C4-2B (cell line): ENCODE measurements around the gene TNFAIP8.
"Not testable (repeated sequence)": the region's sequence is repeated elsewhere in the genome, so short reads cannot be mapped to it uniquely, and the experiment has no call there.

Experiments used
- H3K27ac ChIP-seq: fragments of 450-650 bp; 2 replicates; pipeline ENCODE4 v1.5.1; 2017
- ZFX ChIP-seq: fragments of 450-650 bp; IDR thresholded peaks from 2 replicates; pipeline ENCODE4 v1.6.1; 2017
- TF ChIP-seq, protein P1 (sequence below): fragments of 450-650 bp; conservative IDR thresholded peaks from 2 replicates; pipeline ENCODE4 v1.5.1; 2017; ENCODE audit warnings: mild to moderate bottlenecking

Gene TNFAIP8

GRCh38 chr5:119435436-119436132, 79.8 kb downstream of the TNFAIP8 start:
- no peak overlapping the region for H3K27ac ChIP-seq
- no peak for TF ChIP-seq ZFX
- TF ChIP-seq, protein P1, sequence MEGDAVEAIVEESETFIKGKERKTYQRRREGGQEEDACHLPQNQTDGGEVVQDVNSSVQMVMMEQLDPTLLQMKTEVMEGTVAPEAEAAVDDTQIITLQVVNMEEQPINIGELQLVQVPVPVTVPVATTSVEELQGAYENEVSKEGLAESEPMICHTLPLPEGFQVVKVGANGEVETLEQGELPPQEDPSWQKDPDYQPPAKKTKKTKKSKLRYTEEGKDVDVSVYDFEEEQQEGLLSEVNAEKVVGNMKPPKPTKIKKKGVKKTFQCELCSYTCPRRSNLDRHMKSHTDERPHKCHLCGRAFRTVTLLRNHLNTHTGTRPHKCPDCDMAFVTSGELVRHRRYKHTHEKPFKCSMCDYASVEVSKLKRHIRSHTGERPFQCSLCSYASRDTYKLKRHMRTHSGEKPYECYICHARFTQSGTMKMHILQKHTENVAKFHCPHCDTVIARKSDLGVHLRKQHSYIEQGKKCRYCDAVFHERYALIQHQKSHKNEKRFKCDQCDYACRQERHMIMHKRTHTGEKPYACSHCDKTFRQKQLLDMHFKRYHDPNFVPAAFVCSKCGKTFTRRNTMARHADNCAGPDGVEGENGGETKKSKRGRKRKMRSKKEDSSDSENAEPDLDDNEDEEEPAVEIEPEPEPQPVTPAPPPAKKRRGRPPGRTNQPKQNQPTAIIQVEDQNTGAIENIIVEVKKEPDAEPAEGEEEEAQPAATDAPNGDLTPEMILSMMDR = peak; percentile 50

DNA sequence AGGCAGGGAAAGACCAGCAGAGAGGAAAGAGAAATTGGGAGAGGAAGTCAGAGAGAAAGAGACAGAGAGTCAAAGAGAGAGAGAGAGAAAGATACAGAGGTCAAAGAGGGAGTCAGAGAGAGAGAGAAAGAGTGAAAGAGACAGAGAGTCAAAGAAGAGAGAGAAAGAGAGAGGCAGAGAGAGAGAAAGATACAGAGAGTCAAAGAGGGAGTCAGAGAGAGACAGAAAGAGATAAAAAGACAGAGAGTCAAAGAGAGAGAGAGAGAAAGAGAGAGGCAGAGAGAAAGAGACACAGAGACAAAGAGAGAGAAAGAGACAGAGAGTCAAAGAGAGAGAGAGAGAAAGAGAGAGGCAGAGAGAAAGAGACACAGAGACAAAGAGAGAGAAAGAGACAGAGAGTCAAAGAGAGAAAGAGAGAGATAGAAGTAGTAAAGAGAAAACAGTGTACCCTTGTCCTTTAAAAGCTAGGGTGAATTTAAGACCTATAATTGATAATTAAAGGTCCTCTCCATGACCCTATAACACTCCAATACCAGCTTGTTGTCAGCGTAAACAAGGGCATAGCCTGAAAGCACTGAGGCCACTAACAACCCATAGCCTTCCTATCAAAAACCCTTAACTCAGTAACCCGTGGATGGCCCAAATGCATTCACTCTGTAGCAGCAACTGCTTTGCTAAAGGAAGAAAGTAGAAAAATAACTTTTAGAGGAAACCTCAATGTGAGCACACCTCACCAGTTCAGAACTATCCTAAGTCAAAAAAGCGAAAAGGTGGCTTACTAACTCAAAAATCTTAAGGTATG, 82.2 kb downstream of the TNFAIP8 start:
- H3K27ac ChIP-seq = not testable (repeated sequence)

- H3K27ac ChIP-seq = not testable (repeated sequence)
Measured at GRCh38 chr5:119438587-119438917, 82.7 kb downstream of the TNFAIP8 start.

GRCh38 chr5:119439140-119439631, 83.4 kb downstream of the TNFAIP8 start:
- no peak overlapping the region for H3K27ac ChIP-seq
- TF ChIP-seq, protein P1 = no peak
- TF ChIP-seq ZFX = no peak

GRCh38 chr5:119439632-119440031, 83.8 kb downstream of the TNFAIP8 start:
- not testable (repeated sequence) for H3K27ac ChIP-seq
- 0 out of 2 replicates have a peak, but pooled peaks have one; percentile 10 for TF ChIP-seq ZFX

DNA sequence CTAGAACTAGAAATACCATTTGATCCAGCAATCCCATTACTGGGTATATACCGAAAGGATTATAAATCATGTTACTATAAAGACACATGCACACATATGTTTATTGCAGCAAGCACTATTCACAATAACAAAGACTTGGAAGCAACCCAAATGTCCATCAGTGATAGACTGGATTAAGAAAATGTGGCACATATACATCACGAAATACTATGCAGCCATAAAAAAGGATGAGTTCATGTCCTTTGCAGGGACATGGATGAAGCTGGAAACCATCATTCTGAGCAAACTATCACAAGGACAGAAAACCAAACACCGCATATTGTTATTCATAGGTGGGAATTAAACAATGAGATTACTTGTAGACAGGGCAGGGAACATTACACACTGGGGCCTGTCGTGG, 88.8 kb downstream of the TNFAIP8 start:
- not testable (repeated sequence) for H3K27ac ChIP-seq

DNA sequence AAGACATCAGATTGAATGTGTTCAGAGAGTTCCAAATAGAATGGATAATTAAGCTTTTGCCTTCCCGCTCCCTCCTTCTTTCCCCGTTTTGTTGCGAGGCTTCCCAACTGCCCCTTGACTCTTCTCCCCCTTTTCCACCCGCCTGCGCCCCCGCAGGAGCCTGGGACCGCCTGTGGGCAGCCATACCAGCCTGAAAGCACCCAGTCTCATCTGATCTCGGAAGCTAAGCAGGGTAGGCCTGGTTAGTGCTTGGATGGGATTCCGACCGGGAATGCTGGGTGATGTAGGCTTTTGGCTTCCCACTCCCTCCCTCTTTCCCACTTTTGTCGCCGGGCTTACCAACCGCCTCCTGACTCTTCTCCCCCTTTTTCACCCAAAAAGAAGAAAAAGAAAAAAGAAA, 89.7 kb downstream of the TNFAIP8 start:
- TF ChIP-seq, protein P1 = no peak
- TF ChIP-seq ZFX = no peak
- no peak overlapping the region for H3K27ac ChIP-seq
